ENCODE measurements around the gene PNPLA8. TPM values are rescaled to one million over a fixed set of nuclear protein-coding genes. Genes with fewer than 3 reads are reported as not detected.

The PNPLA8 gene
- polyA plus RNA-seq, 12 donors: 24.5 to 30.6 (median 26.6) TPM; not detected in 1

DNA sequence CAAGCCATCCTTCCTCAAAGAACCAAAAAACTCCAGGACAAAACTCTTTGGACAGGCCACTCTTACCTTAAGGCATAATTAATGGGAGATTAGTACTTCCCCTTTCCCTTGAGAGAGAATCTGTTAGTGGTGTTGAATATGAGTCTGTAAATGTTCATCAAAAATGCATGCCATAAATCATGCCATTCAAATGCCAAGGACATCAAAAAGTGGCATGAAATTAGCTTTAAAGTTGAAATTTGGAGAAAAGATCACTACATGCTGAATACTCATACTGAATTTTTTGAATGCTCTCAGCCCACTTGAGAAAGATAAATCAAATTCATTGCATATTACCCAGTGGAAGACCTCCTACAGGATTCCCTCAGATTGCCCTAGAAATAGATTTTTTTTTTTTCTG is 76.4 kb downstream of the PNPLA8 start:
- no peak for DNase-seq

DNA sequence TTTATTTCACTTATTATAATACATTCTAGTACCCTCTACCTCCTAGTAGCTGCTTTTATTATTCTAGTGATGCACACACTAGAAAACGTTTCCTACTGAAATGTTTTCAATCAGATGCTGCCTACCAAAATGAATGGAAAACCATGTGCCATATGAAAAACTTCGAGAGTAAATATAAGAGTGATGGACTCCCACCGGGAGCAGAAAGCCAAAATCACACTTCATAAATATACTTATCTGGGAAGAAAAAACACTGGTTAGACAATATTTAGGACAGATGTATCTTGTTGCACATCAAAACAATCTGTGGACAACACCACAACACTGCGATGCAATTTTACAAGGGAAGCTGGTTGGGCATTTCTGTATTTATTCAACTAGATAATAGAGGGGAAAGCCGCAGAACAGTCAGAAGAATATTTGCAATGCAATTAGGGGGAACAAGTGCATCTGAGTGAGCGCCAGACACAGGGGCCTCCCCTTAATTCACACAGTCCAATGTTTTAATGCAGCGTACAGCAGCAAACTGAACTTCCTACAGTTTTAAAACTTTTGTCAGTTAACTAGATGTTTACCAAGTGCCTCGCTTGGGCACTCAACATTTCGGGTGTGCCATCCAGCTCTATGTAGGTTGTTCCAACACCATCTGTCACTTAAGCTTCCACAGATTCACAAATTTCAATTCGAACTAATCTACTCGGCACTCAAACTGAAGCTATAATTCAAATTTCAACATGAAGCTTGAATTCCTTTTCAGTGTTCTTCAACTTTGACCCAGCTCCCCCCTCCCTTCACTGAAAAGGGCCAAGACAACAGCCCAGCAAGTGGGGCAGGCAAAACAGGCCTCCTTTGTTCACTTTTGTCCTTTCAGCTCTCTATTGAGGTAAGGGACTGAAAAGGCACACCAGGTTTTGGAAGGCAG is 77.1 kb downstream of the PNPLA8 start:
- DNase-seq: no peak

DNA sequence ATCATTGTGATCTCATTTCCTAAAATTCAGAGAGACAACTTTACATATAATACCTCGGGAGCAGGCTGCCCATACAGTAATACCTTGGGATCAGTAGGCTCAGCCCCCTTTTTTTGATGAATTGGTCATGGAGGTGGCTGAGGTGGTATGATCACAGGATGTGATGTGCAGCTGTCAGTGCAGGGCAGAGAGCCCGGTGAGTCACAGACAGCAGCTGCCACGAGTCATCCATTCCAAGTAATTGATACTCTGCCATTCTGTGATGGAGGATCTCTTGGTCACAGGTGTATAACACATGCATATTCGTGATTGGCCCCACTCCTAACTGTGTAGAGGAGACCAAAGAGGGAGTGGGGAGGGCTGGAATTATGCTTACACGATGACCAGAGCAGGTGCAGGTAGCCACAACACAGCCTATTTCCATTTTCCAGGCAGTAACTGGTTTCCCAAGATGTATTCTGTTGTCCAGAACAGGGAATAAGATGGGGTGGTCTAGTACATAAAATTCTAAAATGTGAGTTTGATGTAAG is 83.8 kb downstream of the PNPLA8 start:
- DNase-seq: no peak

GRCh38 chr7:108441392-108441955 is 84.5 kb downstream of the PNPLA8 start:
- no peak for DNase-seq

GRCh38 chr7:108440613-108441012 is 85.3 kb downstream of the PNPLA8 start:
- no peak for DNase-seq

- DNase-seq: no peak
Observed at GRCh38 chr7:108436906-108437305, 89.0 kb downstream of the PNPLA8 start.

- no peak for DNase-seq
Observed at GRCh38 chr7:108434010-108434409, 91.9 kb downstream of the PNPLA8 start.

DNA sequence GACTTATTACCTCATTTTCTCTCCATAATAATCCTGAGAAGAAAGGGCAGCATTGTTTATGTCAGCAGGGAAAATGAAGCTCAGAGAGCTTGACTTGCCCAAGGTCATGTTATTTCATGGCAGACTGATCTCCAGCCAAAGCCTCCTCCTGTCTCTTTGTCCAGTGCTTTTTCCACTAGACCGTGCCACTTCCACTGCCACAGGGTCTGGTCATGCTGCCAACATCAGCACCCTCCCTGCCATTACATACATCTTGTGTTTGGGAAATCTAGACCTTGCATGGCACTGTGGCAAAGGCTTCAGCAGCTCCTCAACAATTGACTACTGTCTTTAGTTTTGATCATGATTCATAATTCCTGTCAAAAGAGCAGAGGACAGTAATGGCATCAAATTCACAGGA is 94.8 kb downstream of the PNPLA8 start:
- no peak for DNase-seq

DNA sequence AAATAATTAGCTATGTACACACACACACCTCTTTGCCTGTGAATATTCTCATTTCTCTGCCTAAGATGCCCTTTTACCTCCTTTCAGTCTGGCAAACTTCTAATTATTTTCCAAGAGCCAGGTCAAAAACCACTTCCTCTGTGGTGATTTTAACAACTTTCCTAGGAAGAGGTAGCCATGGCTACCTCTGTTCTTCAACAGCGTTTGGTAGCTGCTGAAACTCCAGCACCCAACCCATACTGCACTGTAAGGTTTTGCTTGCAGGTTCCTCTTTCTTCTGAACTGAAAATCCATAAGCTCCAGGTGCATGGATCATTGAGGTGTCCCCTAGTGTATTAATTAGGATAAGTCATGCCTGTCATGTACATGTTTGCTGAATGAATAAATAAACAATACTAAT is 95.3 kb downstream of the PNPLA8 start:
- DNase-seq: no peak

GRCh38 chr7:108427766-108428165 is 98.2 kb downstream of the PNPLA8 start:
- no peak for DNase-seq

- no peak for DNase-seq
Observed at GRCh38 chr7:108425714-108426275, 100.1 kb downstream of the PNPLA8 start.

- no peak for DNase-seq
Observed at GRCh38 chr7:108424013-108424412, 101.9 kb downstream of the PNPLA8 start.

DNA sequence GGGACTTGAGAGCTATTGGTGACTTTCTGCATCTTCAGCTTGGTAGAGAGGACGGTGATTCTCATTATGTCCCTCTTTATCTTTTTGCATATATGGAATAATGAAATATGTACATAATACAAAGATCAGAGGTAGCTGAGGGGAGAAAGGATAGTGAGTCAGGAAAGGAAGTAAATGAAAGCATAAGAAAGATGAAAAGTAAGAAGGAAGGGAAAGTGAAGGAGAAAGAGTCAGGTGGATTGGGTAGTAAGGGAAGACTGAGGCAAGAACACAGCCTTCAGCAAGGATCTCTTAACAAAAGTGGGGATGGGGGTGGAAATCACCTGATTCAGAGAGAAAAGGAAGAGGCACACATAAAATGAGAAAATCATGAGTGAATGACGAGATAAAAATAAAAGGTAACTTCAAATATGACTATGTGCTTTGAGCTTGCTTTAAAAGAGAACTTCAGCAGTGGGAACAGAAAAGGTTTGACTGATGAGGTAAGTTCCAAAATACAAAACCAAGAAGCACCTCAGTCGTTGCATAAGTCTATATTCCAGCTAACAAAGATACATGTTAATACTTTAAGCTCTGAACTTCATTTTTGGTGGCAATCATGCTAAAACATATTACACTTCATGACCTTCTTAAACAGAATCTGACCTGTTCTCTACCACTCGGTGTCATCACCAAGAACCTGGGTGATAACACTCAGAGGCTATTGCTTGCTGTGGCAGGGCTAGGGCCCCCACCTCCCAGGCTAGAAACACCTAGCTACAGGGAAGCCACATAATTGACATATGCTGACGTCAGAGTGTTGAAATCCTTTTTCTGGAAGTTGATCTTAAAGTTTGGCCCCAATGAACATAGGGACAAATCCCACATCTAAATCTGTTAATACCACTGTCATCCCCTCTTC is 102.6 kb downstream of the PNPLA8 start:
- DNase-seq: no peak

GRCh38 chr7:108421720-108422331 is 104.1 kb downstream of the PNPLA8 start:
- DNase-seq: no peak

Other genes starting within 250 kb of the PNPLA8 start
- 10 to 100 TPM in 11 of 12 donors, not detected in 1; 14.1 to 60.4 (median 35.1) TPM for gene NRCAM, start 69.7 kb downstream of the PNPLA8 start, polyA plus RNA-seq (ENCODE audit: insufficient read length in 12 of 12)
- 10 to 100 TPM in 11 of 12 donors, not detected in 1; 20.3 to 36.4 (median 24.1) TPM for gene THAP5, start 43.6 kb upstream of the PNPLA8 start, polyA plus RNA-seq (ENCODE audit: insufficient read length in 12 of 12)
- gene DNAJB9, start 43.7 kb upstream of the PNPLA8 start, polyA plus RNA-seq (ENCODE audit: insufficient read length in 12 of 12): 10 to 100 TPM in 11 of 12 donors, not detected in 1; 10.3 to 22.6 (median 18.7) TPM